A673 (cell line): ENCODE results near the gene UNC5A. TPM values are rescaled to one million over a fixed set of nuclear protein-coding genes. Genes with fewer than 3 reads are reported as not detected.

Experiments used
- BruUV-seq: library from RNA; stranded (reverse); fragments of 400-500 nt; replicated peaks from 2 replicates; lab custom pipeline; 2021; lab: Mats Ljungman, UMichigan
- CTCF ChIA-PET: fragments of 300-600 bp; sonication (Branson Sonifier 250); formaldehyde crosslinking; loops from one replicate; lab custom pipeline; 2022; ENCODE audit warnings: antibody characterized with exemption; lab: Charles Lee
- POLR2A ChIA-PET: fragments of 300-600 bp; sonication (Branson Sonifier 250); formaldehyde crosslinking; loops from one replicate; lab custom pipeline; 2022; ENCODE audit warnings: antibody characterized with exemption; ENCODE audit not compliant: low non-redundant PET; lab: Charles Lee
- DNase-seq: peaks from one replicate; pipeline ENCODE4 v3.0.0-alpha.2; 2015; ENCODE audit warnings: low spot score
- H3K27ac ChIP-seq: fragments of 200-600 bp; sonication (generic); 2 replicates; pipeline ENCODE4 v1.5.1; 2016; ENCODE audit warnings: mixed run types, low read depth, mild to moderate bottlenecking, mixed read lengths, antibody characterized with exemption, low read length; ENCODE audit not compliant: poor library complexity, severe bottlenecking
- H3K27me3 ChIP-seq: fragments of 200-600 bp; sonication (generic); replicated peaks from 2 replicates; pipeline ENCODE4 v1.6.1; 2017; ENCODE audit warnings: mixed run types, low read depth, mild to moderate bottlenecking, mixed read lengths, antibody characterized with exemption, low read length; ENCODE audit not compliant: insufficient read depth, poor library complexity
- H3K36me3 ChIP-seq: fragments of 200-600 bp; sonication (generic); 2 replicates; pipeline ENCODE4 v1.6.1; 2016; ENCODE audit warnings: mixed run types, mild to moderate bottlenecking, mixed read lengths, antibody characterized with exemption, low read length; ENCODE audit not compliant: insufficient read depth, poor library complexity, severe bottlenecking
- H3K4me1 ChIP-seq: fragments of 200-600 bp; sonication (generic); 2 replicates; pipeline ENCODE4 v1.6.1; 2017; ENCODE audit warnings: mixed run types, mild to moderate bottlenecking, mixed read lengths, antibody characterized with exemption, low read length; ENCODE audit not compliant: insufficient read depth, poor library complexity, severe bottlenecking
- H3K4me3 ChIP-seq: fragments of 200-600 bp; sonication (generic); 2 replicates; pipeline ENCODE4 v1.5.1; 2016; ENCODE audit warnings: low read depth, mixed run types, mild to moderate bottlenecking, mixed read lengths, low read length; ENCODE audit not compliant: poor library complexity, severe bottlenecking
- H3K9me3 ChIP-seq: fragments of 200-600 bp; sonication (generic); 2 replicates; pipeline ENCODE4 v1.6.1; 2016; ENCODE audit warnings: mixed run types, low read depth, mild to moderate bottlenecking, mixed read lengths, antibody characterized with exemption, low read length; ENCODE audit not compliant: poor library complexity, severe bottlenecking
- EZH2 ChIP-seq: fragments of 200-600 bp; sonication (generic); IDR thresholded peaks from 2 replicates; pipeline ENCODE4 v1.6.1; 2017; ENCODE audit warnings: borderline replicate concordance, low read depth, mild to moderate bottlenecking, mixed read lengths, antibody characterized with exemption, low read length; ENCODE audit not compliant: poor library complexity, severe bottlenecking
- intact Hi-C: fragments of 100-400 bp; cut with micrococcal nuclease; formaldehyde crosslinking; loops from one replicate; pipeline ENCODE4 v1.10.0; 2022; ENCODE audit not compliant: unreplicated experiment
- total RNA-seq: library from RNA; stranded (reverse); gene quantifications from 2 replicates; pipeline ENCODE4 v1.2.3, GENCODE V29; 2021
- TF ChIP-seq, protein P1 (sequence below): fragments of 300-800, 200-600 bp; sonication (generic); conservative IDR thresholded peaks from 2 replicates; pipeline ENCODE4 v1.5.1; 2017; ENCODE audit warnings: low read depth, mild to moderate bottlenecking, antibody characterized with exemption, low read length, moderate library complexity, mixed read lengths

Gene UNC5A
- total RNA-seq, 1 experiment from 2014 or later = 7.5 TPM

DNA sequence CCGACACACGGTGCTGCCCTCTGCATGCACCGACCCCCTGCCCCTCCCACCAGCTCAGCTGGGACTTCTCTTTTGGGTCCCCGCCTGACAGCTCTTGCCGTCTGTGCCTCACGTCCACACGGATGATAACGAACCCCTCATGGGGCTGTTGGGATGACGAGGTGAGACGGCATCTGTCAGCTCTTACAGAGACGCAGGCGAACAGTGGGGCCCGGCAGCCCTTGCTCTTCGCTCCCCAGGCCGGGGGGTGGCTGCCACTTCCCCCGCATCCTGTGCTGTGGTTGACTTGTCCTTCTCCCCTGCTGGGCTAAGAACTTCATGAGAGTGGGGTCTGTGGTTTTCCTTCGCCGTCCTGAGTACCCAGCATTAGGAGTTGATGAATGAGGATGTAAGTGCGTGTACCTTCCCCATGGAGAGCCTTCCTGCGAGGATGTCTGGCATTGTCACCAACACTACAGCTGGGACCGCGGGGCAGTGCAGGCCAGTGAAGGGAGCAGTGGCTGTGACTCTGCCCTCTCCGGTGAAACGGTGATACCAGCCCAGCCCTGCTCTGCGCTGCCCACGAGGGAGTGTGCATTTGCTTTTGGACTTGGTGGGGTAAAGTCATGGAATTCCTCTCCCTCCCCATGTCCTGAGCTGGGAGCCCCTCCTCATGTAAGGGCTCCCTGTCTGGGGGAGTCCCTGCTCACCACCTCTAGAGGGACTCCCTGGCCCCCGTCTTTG lies 65.6 kb downstream of the UNC5A start:
- TF ChIP-seq, protein P1, sequence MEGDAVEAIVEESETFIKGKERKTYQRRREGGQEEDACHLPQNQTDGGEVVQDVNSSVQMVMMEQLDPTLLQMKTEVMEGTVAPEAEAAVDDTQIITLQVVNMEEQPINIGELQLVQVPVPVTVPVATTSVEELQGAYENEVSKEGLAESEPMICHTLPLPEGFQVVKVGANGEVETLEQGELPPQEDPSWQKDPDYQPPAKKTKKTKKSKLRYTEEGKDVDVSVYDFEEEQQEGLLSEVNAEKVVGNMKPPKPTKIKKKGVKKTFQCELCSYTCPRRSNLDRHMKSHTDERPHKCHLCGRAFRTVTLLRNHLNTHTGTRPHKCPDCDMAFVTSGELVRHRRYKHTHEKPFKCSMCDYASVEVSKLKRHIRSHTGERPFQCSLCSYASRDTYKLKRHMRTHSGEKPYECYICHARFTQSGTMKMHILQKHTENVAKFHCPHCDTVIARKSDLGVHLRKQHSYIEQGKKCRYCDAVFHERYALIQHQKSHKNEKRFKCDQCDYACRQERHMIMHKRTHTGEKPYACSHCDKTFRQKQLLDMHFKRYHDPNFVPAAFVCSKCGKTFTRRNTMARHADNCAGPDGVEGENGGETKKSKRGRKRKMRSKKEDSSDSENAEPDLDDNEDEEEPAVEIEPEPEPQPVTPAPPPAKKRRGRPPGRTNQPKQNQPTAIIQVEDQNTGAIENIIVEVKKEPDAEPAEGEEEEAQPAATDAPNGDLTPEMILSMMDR = no peak
- H3K4me3 ChIP-seq = no peak overlapping the region
- H3K27ac ChIP-seq = no peak overlapping the region
- intact Hi-C loops = no loop called here
- H3K27me3 ChIP-seq = no peaks in the 10 kb centered on the region
- H3K36me3 ChIP-seq = no peaks in the 10 kb centered on the region
- DNase-seq = no peak
- CTCF ChIA-PET = no interaction called here
- H3K9me3 ChIP-seq = no peaks in the 10 kb centered on the region
- H3K4me1 ChIP-seq = no peaks in the 10 kb centered on the region
- no TSS peak for BruUV-seq
- POLR2A ChIA-PET = no interaction called here

DNA sequence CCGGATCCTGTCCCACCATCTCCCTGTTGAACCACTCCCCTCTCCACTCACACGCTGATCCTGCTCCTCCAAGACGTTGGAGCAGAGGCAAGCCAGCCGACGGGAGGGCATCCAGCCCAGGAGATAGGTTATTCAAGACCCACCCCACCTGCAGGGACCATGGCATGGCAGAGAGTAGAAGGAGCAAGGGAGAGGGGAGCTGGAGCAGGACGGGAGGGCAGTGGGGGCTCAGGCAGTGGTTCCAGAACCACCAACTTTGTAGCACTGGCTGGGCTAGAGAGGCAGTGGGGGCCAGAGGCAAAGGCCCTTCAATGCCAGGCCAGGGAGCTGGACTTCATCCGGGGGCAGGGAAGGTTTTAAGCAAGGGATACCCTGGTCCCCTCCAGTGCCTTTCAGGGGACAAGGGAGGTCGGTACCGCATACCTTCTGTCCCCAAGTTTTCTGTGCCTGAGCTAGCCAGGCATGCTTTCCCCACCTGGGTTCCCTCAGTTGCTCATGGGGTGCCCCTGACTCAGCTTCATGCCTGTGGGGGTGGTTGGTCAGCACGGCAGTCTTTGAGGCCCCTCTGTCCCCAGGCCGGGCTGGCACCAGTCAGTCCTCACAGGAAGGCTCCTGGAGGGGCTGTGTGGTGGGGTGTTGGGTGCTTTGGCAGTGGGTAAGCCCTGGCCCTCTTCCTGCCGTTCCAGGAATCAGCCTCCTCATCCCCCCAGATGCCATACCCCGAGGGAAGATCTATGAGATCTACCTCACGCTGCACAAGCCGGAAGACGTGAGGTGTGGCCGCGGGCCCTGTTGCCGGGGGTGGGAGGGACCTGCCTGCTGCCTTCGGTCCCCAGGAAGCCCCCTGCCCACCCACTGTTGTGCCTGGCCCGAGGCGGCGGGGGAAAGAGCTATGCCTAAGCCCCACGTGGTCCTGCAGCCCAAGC lies 66.4 kb downstream of the UNC5A start:
- ChIA-PET POLR2A (interaction anchor here (0.6 kb wide), 1 partner anchor 136 kb away, joined by 9 read pairs; no protein-coding TSS in a partner anchor), CTCF (no interaction called here)
- Histone ChIP-seq H3K9me3 (no peaks in the 10 kb centered on the region), H3K27me3 (no peaks in the 10 kb centered on the region), H3K36me3 (no peaks in the 10 kb centered on the region), H3K4me1 (no peaks in the 10 kb centered on the region), H3K27ac (no peak overlapping the region), H3K4me3 (no peak overlapping the region)
- intact Hi-C loops = no loop called here
- BruUV-seq = no TSS peak
- no peak for TF ChIP-seq EZH2
- TF ChIP-seq, protein P1 = no peak
- DNase-seq = no peak

DNA sequence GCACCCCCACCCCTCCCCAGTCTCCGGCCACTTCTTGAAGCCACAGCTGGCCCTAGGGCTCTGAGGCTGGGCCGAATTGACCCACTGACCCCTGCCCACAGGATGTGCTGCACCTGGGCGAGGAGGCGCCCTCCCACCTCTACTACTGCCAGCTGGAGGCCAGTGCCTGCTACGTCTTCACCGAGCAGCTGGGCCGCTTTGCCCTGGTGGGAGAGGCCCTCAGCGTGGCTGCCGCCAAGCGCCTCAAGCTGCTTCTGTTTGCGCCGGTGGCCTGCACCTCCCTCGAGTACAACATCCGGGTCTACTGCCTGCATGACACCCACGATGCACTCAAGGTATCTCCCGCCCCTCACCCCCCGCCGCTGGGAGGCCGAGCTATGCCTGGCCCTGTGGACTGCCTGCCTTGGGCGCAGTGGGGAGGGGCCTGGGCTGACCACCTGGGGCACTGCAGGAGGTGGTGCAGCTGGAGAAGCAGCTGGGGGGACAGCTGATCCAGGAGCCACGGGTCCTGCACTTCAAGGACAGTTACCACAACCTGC lies 67.5 kb downstream of the UNC5A start:
- POLR2A ChIA-PET = no interaction called here
- Histone ChIP-seq H3K4me3 (no peak overlapping the region), H3K27ac (no peak overlapping the region), H3K36me3 (no peaks in the 10 kb centered on the region), H3K4me1 (no peaks in the 10 kb centered on the region), H3K9me3 (no peaks in the 10 kb centered on the region), H3K27me3 (no peaks in the 10 kb centered on the region)
- no TSS peak for BruUV-seq
- intact Hi-C loops = no loop called here
- TF ChIP-seq EZH2 = no peak
- TF ChIP-seq, protein P1 = no peak
- CTCF ChIA-PET = no interaction called here
- DNase-seq = no peak
